Measurements from ENCODE around the gene SSUH2.

The SSUH2 gene

DNA sequence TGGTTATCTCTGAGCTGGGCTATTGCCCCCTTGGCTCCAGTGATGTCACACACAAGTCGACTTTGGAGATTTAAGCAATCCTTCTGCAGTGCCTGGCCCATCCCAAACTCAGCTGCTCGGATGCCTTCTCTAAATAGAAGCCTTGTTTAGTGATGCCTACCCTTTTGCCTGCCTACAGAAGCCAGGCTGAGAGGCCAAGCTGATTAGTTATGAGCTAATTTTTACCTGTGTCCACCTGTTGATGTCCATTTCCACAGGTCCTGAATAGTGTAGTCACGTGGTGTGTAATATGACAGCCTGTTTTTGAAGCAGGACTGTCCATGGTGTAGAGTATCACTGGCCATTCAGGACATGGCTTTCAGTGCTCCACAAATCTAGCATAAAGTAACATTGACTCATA, 45.5 kb downstream of the SSUH2 start:
- H3K4me3 ChIP-seq (ENCODE audit: low read depth, low read length), result no peak overlapping the region
- TF ChIP-seq, protein P1, sequence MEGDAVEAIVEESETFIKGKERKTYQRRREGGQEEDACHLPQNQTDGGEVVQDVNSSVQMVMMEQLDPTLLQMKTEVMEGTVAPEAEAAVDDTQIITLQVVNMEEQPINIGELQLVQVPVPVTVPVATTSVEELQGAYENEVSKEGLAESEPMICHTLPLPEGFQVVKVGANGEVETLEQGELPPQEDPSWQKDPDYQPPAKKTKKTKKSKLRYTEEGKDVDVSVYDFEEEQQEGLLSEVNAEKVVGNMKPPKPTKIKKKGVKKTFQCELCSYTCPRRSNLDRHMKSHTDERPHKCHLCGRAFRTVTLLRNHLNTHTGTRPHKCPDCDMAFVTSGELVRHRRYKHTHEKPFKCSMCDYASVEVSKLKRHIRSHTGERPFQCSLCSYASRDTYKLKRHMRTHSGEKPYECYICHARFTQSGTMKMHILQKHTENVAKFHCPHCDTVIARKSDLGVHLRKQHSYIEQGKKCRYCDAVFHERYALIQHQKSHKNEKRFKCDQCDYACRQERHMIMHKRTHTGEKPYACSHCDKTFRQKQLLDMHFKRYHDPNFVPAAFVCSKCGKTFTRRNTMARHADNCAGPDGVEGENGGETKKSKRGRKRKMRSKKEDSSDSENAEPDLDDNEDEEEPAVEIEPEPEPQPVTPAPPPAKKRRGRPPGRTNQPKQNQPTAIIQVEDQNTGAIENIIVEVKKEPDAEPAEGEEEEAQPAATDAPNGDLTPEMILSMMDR (IDR thresholded peaks at IDR 0.05; ENCODE audit: low read depth, low read length), result no peak
- in situ Hi-C loops (cut with HindIII; ENCODE audit: low sequenced_read_pairs), result no loop called here
- DNase-seq (ENCODE audit: low read depth, low spot score), result no peak

DNA sequence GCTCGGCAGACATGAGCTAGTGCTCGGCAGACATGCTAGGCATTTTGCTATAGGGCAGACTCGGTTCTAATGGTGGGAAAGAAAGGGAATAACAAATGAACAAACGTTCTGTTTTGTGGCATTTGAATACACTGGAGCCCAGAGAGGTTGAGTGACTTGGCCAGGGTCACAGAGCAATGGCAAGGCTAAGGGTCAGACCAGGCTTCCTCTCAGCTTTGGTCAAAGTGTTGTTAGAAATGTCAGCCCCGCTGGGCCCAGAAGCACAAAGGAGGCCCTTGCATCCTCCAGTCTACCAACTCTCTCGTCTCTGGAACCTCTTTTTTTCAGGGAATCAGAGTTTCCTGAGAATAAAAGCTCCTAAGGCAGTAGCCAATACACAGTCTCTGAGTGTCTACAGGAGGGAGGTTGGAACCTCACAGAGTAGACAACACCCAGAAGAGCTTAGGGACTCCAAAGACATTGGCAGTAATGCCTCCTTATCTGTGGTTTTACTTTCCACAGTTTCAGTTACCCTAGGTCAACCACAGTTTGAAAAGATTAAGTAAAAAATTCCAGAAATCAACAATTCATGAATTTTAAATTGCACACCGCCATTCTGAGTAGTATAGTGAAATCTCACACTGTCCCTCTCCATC, 47.3 kb downstream of the SSUH2 start:
- in situ Hi-C loops (cut with HindIII; ENCODE audit: low sequenced_read_pairs), result no loop called here
- no peak for DNase-seq (ENCODE audit: low read depth, low spot score)
- TF ChIP-seq, protein P1 (IDR thresholded peaks at IDR 0.05; ENCODE audit: low read depth, low read length), result no peak
- no peak overlapping the region for H3K4me3 ChIP-seq (ENCODE audit: low read depth, low read length)

DNA sequence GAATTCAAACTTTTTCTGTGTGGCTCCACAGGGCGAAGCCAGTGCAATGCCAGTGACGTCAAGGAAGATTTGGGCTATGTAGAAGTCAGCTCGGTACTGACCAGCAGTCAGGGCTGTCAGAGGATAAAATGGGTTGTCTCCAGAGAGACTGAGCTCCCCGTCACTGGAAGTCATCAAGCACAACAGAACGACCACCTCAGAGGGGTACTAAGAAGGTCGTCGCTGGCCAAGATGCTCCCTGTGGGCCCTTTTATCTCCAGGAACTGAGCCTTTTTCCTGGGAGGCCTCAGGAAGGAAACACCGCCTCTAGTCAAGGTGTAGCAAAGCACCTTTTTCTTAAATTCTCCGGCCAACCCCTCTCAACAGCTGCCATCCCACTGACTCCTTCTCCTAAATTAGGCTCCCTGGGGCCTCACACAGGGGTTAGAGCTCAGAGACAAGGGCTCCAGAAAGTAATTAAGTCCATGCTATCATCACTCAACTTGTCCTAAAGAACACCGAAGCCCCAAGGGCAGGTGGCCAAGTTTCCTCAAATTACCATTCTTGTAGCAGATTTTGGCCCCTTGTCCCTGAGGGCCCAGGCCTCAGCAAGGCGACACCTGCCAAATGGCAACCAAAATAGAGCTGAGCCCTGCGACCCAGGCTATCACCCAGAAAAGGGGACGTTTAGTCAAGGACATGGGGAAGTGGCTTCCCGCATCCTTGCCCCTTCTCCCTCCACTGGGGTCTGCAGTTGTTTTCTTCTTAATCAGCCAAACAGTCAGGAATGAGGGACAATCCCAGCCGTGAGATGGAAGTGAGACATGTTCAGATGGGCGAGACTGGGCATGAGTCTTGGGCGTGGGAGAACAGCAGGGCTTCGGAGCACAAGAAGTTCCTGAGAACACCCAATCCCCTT, 48.0 kb downstream of the SSUH2 start:
- DNase-seq (ENCODE audit: low read depth, low spot score), result no peak
- TF ChIP-seq, protein P1 (IDR thresholded peaks at IDR 0.05; ENCODE audit: low read depth, low read length), result no peak
- in situ Hi-C loops (cut with HindIII; ENCODE audit: low sequenced_read_pairs), result no loop called here
- no peak overlapping the region for H3K4me3 ChIP-seq (ENCODE audit: low read depth, low read length)

DNA sequence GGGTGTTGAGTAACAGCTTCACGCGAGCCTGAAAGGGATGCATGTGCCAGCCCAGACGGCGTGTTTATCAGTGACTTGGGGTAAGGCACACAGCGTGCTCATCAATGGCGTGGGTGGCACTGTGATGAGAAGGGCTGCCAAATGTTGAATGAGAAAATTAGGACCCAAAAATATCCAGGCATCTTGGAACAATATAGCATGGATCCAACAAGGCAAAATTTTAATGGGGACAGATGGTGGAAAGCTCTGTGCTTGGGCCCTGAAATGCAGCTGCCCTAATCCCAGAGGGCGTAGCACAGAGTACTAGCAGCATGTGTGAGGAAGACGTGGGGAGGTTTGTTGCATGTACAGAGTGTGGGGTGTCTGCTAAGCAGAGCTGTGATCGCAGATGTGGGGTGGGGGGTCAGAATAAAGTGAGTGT, 48.9 kb downstream of the SSUH2 start:
- no peak for DNase-seq (ENCODE audit: low read depth, low spot score)
- in situ Hi-C loops (cut with HindIII; ENCODE audit: low sequenced_read_pairs), result no loop called here
- TF ChIP-seq, protein P1 (IDR thresholded peaks at IDR 0.05; ENCODE audit: low read depth, low read length), result no peak
- no peak overlapping the region for H3K4me3 ChIP-seq (ENCODE audit: low read depth, low read length)

DNA sequence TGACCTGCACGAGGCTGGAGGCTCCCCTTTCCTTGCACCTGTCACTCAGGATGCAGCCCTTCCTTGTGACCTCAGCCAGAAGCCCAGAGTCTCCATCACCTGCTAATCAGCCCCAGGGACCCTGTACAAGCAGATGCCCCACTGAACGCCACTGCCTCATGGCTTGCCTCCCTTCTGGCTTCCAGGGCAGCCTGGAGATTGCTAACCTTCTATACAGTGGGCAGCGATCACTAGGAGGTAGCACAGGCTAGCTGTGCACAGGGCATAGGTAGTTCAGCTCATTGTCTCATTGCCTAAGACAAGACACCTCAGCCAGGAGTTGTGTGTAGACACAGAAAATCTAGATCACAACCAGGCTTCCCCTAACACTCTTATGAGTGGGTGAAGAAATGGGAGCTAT, 49.3 kb downstream of the SSUH2 start:
- in situ Hi-C loops (cut with HindIII; ENCODE audit: low sequenced_read_pairs), result no loop called here
- TF ChIP-seq, protein P1 (IDR thresholded peaks at IDR 0.05; ENCODE audit: low read depth, low read length), result no peak
- DNase-seq (ENCODE audit: low read depth, low spot score), result no peak
- no peak overlapping the region for H3K4me3 ChIP-seq (ENCODE audit: low read depth, low read length)

DNA sequence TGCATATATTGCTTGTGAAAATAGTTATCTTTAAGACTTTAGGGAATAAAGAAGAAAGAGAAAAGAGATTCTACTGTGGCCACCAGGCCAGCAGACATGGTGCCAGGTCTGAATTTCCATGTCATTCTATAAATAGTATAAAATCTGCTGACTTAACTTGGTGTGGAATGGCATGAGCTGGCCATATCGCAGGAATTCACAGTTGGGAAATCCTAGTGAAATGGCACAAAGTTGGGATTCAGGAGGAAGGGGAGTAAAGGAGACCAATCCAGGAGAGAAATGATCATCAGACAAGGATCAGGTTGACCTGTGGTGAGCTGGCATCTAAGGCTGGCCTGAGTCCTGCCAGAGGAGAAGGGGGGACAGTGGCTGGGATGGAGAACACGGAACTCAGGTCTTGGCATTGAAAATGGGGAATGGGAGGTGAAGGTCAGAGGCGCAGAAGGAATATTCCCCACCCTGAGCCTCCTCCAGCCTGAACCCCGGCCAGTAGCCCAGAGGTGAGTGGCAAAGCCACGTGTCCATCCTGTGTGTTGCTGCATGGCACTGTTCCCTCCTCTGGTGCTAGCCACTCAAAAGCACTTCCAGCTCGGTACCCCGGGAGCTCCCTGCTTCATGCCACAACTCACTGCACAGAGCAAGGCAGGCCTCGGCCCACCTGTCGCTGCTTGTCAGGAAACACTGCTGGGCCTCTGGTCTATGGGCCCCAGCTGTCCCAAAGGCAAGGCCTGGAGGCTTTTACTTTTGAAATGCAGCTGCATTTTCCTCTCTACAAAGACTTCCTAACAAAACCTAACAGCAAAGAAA, 51.4 kb downstream of the SSUH2 start:
- DNase-seq (ENCODE audit: low read depth, low spot score), result no peak
- in situ Hi-C loops (cut with HindIII; ENCODE audit: low sequenced_read_pairs), result no loop called here
- H3K4me3 ChIP-seq (ENCODE audit: low read depth, low read length), result no peak overlapping the region
- TF ChIP-seq, protein P1 (IDR thresholded peaks at IDR 0.05; ENCODE audit: low read depth, low read length), result no peak
